HG02973 (cell line): ENCODE data around the gene TBL2.
"Not testable (repeated sequence)": the region's sequence is repeated elsewhere in the genome, so short reads cannot be mapped to it uniquely, and the experiment has no call there.

Experiments
- ATAC-seq: cut with Tn5 transposase; IDR thresholded peaks from one replicate; pipeline ENCODE4 v1.9.1; 2021; ENCODE audit warnings: moderate library complexity; ENCODE audit not compliant: unreplicated experiment

TBL2 gene

GRCh38 chr7:73570977-73571376 lies 7.4 kb downstream of the TBL2 start:
- ATAC-seq, result no peak

- ATAC-seq, result no peak
Measured at GRCh38 chr7:73570521-73570920, 7.9 kb downstream of the TBL2 start.

GRCh38 chr7:73569042-73569608 lies 9.3 kb downstream of the TBL2 start:
- no peak for ATAC-seq

DNA sequence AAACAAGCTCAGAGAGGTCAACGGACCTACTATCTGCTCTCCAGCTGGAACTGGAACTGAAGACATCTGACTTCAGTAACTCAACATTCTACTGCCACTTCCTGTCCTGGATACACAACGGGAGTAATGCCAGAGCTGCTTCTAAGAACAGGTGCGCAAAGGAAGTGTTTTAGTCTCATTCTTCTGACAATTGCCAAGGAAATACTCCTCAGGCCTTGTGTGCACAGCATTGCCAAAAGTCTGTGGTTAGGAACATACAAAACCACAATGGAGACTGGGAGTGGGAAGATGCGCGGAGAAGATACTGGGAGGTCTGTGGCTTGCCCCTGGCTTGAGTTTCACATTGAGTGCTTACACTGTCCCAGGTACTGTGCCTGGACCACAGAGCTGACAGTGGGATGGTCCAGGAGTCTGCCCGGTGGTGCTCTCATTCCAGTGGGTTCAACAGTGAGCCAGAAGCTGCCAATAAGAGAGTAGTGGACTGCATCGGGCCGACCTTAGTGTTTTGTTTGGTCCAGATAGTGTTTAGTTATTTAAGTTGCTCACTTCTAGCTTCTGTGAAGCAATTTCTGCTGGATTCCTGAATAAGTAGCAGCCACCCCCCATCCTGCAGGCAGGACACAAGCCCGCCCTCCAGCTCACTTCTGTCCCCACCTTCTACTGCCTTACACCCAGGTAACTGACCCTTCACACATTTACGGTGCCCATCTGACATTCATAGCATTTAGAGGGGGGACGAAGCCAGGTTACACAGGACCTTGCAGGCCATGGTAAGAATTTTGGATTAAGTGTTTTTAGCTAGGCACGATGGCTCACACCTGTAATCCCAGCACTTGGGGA lies 10.3 kb downstream of the TBL2 start:
- no peak for ATAC-seq

DNA sequence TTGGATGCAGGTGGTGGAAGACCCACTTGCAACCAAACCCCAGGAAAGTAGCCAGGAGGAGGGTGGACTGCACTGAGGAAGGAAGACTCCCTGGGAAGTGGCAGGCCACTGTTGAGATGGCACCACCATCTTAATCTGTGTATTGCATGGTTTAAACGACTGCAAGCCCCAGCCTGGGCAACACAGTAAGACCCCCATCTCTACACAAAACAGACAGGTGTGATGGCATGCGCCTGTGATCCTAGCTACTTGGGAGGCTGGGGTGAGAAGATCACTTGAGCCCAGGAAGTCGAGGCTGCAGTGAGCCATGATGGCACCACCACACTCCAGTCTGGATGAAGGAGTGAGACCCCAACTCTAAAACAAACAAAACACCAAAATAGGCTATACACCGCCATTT lies 11.2 kb downstream of the TBL2 start:
- no peak for ATAC-seq

GRCh38 chr7:73566431-73566830 lies 11.9 kb downstream of the TBL2 start:
- ATAC-seq, result not testable (repeated sequence)

GRCh38 chr7:73565675-73566340 lies 12.6 kb downstream of the TBL2 start:
- ATAC-seq, result no peak

GRCh38 chr7:73560109-73560835 lies 18.1 kb downstream of the TBL2 start:
- no peak for ATAC-seq

GRCh38 chr7:73557397-73558257 lies 20.8 kb downstream of the TBL2 start, which contains the start of gene BCL7B:
BCL7B (minus strand) TSS chr7:73557690; CDS start chr7:73557578, 112 bp downstream.
- ATAC-seq, result peak; percentile 37

DNA sequence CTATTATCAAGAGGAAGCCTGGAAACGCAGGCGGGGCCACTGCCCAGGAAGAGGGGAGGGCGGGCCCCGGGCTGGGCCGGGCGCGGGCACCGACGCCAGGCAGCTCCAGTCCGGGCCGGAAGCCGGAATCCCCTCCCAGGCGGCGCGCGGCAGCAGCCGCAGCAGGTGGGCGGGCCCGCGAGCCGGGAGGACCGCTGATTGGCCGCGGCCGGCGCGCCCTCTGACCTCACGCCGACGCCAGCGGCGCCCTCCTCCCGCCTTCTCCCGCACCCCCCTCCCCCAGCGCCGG lies 21.3 kb downstream of the TBL2 start:
- peak; percentile 87 for ATAC-seq

DNA sequence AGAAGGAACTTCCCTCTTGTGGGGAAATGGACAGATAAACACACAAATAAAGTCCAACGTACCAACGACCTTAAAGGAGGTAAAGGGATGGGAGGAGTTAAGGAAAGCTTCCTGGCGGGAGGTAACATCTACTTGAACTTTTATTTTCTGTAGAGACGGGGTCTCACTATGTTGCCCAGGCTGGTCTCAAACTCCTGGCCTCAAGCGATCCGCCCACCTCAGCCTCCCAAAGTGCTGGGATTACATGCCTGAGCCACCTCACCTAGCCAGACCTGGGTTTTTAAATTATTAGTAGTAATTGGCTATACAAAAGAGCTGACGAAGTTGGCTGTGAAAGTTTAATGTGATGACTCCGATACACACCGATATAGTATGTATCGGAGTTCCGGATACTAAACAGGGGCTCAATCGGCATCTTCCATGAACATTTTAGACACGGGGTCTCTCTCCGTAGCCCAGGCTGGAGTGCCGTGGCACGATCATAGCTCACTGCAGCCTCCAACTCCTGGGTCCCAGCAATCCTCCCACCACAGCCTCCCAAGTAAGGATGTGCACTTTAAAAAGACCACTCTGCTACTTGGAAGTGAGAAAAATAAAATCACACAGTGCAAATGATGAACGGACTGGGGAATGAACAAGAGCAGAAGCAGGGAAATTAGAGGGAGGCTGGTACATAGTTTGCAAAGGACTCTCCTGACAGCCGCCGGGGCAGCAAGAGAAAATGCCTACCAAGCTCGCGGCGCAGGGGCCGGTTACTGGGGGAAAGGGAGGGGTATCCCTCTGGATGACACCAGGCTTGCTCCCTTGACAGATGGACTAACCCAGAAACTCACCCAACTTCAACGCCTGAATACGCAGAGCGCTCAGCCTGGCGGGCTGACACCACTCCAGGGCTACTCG lies 21.9 kb downstream of the TBL2 start:
- ATAC-seq, result no peak

- no peak for ATAC-seq
Measured at GRCh38 chr7:73555411-73555982, 22.9 kb downstream of the TBL2 start.

- ATAC-seq, result not testable (repeated sequence)
Measured at GRCh38 chr7:73550093-73550492, 28.3 kb downstream of the TBL2 start.

DNA sequence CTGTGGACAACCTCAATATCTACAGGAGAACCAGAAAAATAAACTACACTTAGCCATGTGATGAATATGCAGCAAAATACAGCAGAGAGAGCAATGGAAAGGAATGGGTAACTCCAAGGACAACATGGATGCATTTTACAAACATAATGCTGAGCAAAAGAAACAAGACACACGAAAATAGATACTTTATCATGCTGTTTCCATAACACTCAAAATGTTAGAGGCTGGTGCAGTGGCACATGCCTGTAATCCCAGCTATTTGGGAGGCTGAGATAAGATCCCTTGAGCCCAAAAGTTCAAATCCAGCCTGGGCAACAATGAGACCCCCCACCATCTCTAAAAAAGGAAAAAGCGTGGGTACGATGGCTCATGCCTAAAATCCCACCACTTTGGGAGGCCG lies 29.2 kb downstream of the TBL2 start:
- no peak for ATAC-seq

GRCh38 chr7:73547841-73548240 lies 30.5 kb downstream of the TBL2 start:
- ATAC-seq, result no peak

DNA sequence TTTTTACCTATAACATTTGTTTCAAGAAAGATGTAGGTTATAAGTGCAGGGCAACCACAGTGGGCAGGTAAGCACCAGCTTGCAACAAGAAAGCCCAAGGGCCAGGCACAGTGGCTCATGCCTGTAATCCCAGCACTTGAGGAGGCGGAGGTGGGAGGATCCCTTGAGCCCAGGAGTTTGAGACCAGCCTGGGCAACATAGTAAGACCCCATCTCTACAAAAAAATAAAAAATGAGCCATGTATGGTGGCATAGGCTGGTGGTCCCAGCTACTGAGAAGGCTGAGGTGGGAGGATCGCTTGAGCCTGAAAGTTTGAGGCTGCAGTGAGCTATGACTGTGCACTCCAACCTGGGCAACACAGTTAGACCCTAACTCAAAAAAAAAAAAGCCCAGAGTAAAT lies 33.7 kb downstream of the TBL2 start:
- ATAC-seq, result no peak

DNA sequence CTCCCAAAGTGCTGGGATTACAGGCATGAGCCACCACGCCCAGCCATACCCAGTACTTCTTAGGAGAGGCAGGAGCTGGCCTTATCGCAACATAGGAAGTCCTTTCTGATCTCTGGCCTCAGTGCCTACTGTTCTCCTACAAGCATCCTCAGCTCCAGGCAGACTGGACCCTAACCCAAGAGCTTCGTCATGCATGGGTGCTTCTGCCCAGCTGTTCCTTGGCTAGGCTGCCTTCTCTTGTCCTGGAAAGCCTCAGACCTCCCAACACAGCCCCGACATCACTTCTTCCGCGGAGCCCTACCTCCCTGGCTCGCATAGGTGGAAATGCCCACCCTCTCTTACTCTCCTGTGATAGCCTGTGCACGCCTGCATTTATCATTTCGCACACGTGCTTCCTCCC lies 36.7 kb downstream of the TBL2 start:
- no peak for ATAC-seq

DNA sequence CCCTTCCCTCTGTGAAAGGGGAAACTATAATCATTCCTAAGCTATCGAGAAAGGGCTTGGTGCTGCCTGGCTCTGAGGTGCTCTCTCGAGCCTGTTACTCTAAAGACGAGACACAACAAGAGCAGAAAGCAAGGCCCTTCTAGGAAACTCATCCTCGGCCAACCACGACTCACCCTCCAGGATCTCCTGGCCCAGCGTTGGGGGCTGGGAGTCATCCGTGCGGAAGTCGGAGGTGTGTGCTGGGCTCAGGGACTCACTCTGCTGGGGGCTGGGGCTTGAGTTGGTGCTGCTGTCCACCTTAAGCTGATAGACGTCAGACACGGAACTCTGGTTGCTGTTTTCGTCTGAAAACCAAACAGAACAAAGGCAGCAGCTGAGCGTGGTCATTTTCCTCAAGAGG lies 38.7 kb downstream of the TBL2 start:
- no peak for ATAC-seq

DNA sequence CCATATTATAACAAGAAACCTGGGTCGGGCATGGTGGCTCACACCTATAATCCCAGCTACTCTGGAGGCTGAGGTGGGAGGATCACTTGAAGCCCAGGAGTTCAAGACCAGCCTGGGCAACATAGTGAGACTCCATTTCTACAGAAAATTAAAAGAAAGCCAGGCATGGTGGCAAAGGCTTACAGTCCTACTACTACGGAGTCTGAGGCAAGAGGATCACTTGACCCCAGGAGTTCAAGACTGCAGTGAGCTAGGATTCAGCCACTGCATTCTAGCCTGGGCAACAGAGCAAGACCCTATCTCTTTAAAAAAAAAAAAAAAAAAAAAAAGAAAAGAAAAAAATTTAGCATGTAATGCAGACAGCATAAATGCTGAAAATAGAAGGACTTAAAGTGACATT lies 39.9 kb downstream of the TBL2 start:
- ATAC-seq, result not testable (repeated sequence)
